ENCODE measurements around the gene HRCT1.
"Not testable (repeated sequence)": the region's sequence is repeated elsewhere in the genome, so short reads cannot be mapped to it uniquely, and the experiment has no call there.

The HRCT1 gene

DNA sequence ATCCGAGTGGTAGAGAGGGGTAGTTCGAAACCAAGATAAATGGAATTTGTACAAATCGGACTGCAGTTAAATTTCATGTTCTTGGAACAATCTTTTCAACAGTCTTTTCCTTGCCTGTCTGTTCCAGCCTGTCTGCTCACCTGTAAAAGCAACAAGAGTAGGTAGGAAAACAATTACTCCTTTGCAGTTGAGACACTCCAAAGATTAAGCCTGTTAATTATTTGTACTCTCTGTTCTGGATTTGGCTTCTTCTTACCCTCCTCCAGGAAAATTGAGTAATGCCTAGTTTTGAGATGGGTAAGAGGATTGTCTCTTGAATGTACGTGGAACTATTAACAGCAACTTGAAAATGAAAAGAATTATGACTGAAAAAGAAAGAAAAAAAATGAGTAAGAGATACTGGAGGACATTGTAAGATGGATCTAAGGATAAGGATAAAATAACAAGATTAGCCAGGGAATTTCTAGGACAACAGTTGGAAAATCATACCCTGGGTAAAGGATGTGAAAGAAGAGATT is 27.6 kb downstream of the HRCT1 start:
- TF ChIP-seq, protein P1, sequence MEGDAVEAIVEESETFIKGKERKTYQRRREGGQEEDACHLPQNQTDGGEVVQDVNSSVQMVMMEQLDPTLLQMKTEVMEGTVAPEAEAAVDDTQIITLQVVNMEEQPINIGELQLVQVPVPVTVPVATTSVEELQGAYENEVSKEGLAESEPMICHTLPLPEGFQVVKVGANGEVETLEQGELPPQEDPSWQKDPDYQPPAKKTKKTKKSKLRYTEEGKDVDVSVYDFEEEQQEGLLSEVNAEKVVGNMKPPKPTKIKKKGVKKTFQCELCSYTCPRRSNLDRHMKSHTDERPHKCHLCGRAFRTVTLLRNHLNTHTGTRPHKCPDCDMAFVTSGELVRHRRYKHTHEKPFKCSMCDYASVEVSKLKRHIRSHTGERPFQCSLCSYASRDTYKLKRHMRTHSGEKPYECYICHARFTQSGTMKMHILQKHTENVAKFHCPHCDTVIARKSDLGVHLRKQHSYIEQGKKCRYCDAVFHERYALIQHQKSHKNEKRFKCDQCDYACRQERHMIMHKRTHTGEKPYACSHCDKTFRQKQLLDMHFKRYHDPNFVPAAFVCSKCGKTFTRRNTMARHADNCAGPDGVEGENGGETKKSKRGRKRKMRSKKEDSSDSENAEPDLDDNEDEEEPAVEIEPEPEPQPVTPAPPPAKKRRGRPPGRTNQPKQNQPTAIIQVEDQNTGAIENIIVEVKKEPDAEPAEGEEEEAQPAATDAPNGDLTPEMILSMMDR (IDR thresholded peaks at IDR 0.05) = no peak
- DNase-seq (ENCODE audit: low spot score) = no peak
- no peak overlapping the region for H3K27ac ChIP-seq
- no peak overlapping the region for H3K4me3 ChIP-seq

DNA sequence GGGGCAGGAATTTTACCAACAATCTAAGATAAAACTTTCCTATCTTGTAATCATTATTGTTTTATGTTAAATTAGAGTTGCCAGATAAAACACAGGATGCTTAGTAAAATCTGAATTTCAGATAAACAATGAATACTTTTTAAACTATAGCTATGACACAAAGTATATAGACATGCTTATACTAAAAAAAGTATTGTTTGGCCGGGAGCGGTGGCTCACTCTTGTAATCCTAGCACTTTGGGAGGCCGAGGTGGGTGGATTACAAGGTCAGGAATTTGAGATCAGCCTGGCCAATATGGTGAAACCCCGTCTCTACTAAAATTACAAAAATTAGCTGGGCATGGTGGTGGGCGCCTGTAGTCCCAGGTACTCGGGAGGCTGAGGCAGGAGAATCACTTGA is 28.1 kb downstream of the HRCT1 start:
- DNase-seq (ENCODE audit: low spot score); H3K27ac ChIP-seq; H3K4me3 ChIP-seq: not testable (repeated sequence)

DNA sequence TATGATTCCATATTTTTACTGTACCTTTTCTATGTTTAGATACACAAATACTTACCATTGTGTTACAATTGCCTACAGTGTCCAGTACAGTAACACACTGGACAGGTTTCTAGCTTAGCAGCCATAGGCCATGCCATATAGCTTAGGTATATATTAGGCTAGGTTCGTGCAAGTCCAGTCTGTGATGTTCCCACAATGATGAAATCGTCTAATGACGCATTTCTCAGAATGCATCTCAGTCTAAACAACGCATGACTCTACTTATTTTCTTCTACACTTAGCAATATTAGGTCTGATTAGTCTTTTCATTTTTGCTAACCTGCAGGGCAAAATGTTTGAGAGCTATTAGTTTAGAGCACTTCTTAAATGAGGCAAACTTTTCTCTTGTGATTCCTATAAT is 29.3 kb downstream of the HRCT1 start:
- H3K4me3 ChIP-seq = no peak overlapping the region
- TF ChIP-seq, protein P1 (IDR thresholded peaks at IDR 0.05) = no peak
- peak overlapping the region in 1 of 2 donors; percentile 85 for H3K27ac ChIP-seq
- no peak for DNase-seq (ENCODE audit: low spot score)

DNA sequence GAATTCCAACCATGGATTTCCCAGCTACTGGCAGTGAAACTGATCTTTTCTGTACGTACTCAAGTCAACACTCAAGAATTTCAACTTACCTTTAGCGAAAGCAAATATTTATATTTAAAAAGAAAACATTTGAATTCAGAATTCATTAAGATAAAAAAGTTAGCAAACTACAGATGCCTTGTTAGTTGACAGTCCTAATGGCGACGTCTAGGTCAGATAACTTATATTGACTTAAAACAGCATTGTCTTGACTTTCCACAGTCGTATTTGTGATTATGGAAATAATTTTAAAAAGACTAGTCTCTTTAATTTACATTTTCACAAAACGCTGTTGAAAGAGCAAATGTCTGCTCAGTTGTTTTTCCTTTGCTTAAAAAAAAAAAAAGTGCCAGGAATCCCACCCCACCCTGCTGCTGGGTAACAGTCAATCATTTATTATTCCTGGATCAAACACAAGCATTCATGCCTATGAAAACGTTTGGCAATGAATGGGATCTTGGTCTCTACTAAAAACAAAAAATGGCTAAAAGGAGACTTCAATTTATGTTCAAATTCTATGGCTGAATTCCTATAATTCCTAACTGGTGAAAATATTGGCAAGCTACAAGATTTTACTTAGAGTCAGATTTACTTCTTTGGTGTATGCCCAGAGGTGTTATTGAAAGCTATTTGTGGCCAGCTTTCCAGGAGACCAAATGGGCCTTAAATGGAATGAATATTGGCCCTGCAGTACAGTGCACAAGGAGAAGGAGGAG is 29.9 kb downstream of the HRCT1 start:
- Histone ChIP-seq H3K27ac (peak overlapping the region; percentile 50 to 85), H3K4me3 (no peak overlapping the region)
- DNase-seq (ENCODE audit: low spot score) = no peak
- TF ChIP-seq, protein P1 (IDR thresholded peaks at IDR 0.05) = no peak

DNA sequence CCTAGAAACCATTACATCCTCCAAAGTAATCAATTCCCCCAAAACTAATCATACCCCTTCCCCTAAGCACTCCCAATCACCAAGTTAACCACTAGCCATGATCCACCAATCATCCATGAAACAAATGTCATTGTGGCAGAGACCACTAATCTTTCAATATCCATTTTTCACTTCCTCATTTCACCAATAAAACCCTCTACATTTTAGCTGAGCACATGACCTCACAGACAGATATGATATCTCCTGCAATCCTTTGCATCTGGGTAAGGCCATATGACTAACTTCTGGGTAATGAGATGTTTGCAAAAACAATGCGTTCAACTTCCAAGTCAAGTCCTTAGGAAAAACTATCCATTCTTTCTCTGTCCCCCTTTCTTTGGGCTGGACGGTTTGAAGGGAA is 31.2 kb downstream of the HRCT1 start:
- Histone ChIP-seq H3K4me3 (no peak overlapping the region), H3K27ac (peak overlapping the region in 1 of 2 donors; percentile 85)
- no peak for DNase-seq (ENCODE audit: low spot score)
- TF ChIP-seq, protein P1 (IDR thresholded peaks at IDR 0.05) = no peak

DNA sequence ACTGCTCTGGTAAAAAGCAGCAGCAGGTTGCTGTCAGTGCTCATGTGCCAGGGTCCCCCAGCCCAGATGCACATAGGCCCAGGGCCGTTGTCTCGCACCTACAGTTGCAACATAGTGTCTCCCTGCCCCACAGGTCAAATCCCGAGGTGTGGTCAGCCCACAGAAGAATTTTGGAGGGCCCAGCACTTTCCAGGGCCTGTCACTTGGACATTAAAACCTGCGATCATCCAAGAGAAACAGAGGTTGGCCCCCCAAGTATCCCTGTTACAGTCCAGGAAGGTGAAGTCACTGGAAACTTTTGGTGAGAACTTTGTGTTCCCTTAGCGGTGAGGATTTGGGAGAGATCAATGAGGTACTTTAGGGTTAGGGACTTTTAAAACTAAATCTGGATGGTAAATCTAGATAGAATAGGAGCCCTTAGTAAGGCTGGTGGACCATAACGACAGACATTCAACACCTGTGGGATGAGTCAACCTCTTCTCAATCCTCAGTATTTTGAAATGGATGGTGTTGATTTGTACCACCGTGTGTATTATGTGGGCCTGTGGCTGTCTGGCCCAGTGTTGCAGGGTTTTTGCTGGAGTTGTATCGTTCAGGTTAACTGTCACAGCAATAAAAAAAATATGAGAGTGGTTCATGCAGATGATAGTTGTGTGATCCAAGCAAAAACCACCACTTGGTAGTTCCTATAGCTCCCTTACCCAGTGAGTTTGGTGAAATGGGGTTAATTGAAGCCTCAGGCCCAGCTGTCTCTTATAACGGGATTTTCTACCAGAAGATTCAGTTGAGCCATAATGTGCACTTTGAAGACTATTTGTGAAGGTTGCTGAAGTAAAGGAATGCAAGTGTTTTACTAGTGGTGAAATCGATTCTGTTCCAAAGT is 32.7 kb downstream of the HRCT1 start:
- peak overlapping the region; percentile 24 to 75 for H3K27ac ChIP-seq
- no peak overlapping the region for H3K4me3 ChIP-seq
- TF ChIP-seq, protein P1 (IDR thresholded peaks at IDR 0.05) = no peak
- DNase-seq (ENCODE audit: low spot score) = no peak

DNA sequence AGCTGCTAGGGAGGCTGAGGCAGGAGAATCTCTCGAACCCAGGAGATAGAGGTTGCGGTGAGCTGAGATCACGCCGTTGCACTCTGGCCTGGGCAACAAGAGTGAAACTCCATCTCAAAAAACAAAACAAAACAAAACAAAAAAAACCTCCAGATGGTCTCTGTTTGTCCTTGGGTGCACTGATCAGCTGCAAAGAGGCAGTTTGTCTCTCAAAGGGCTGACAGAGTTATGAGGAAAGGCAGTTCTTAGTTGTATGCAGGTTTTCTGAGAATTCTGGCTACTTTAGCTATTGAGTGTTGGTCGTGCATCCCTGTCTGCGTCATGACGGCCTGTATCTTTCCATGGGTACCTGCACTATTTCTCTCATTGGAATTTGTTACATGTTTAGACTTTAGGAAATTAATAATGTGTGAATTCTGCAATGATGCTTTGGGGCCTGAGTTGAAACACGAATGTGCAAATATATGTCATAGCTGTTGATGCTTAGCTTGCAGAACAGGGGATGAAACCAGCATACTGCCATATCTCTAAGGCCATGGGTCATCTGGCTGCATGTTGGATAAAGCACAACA is 33.8 kb downstream of the HRCT1 start:
- H3K27ac ChIP-seq = peak overlapping the region in 1 of 2 donors; percentile 75
- TF ChIP-seq, protein P1 (IDR thresholded peaks at IDR 0.05) = no peak
- no peak for DNase-seq (ENCODE audit: low spot score)
- H3K4me3 ChIP-seq = no peak overlapping the region
